ENCODE results near the gene CHD1. TPM values are rescaled to one million over a fixed set of nuclear protein-coding genes. Genes with fewer than 3 reads are reported as not detected.

The CHD1 gene
- total and polyA plus RNA-seq, 2 donors (not counting 1 experiment from before 2014, with no cell fraction given): 18.2 to 48.4 TPM

DNA sequence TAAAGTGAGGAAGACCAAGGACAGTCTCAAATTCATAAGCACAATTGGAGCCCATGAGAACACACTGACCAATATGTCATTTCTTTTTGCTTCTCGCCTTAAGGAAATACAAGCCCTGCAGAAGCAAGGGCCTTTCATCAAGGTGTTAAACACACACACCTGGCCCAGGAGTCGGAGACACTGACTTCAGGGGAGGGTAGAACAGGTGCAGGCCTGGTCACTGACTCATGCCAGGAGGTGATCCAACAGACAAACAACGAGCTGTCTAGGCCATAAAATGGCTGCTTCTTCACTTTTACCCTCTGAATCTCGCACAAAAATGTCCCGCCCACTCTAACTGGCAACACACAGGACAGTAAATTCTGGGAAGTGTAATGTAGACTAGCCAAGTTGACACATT lies 92.6 kb downstream of the CHD1 start:
- Histone ChIP-seq H3K79me2 (ENCODE audit: control insufficient read depth, insufficient read depth, low read length) (no peaks in the 10 kb centered on the region), H3K27ac (ENCODE audit: insufficient read depth, low read length) (no peak overlapping the region), H4K20me1 (ENCODE audit: control insufficient read depth, extremely low read depth, insufficient read depth, low read length) (no peaks in the 10 kb centered on the region), H3K9ac (ENCODE audit: insufficient read depth, low read length) (no peak overlapping the region), H3K4me2 (ENCODE audit: extremely low read depth, insufficient read depth, low read length) (no peak overlapping the region), H3K27me3 (ENCODE audit: control insufficient read depth, insufficient read depth, low read length) (no peaks in the 10 kb centered on the region), H3K4me3 (replicated peaks in 1 of 4; ENCODE audit: control extremely low read depth in 1 of 4, insufficient read depth in 1 of 4, low read depth in 3 of 4, low read length in 4 of 4) (no peak overlapping the region), H3K36me3 (ENCODE audit: control insufficient read depth, insufficient read depth, low read length) (no peaks in the 10 kb centered on the region), H3K4me1 (ENCODE audit: control insufficient read depth, extremely low read depth, insufficient read depth, low read length) (no peaks in the 10 kb centered on the region), H2AFZ (ENCODE audit: low read length) (no peak overlapping the region), H3K9me3 (ENCODE audit: control insufficient read depth, insufficient read depth, low read depth, low read length) (no peaks in the 10 kb centered on the region)
- DNase-seq (ENCODE audit: low read depth in 2 of 2): no peak
- TF ChIP-seq EZH2 (IDR thresholded peaks at IDR 0.05; ENCODE audit: low read length, missing control alignments): no peak
- TF ChIP-seq, protein P1, sequence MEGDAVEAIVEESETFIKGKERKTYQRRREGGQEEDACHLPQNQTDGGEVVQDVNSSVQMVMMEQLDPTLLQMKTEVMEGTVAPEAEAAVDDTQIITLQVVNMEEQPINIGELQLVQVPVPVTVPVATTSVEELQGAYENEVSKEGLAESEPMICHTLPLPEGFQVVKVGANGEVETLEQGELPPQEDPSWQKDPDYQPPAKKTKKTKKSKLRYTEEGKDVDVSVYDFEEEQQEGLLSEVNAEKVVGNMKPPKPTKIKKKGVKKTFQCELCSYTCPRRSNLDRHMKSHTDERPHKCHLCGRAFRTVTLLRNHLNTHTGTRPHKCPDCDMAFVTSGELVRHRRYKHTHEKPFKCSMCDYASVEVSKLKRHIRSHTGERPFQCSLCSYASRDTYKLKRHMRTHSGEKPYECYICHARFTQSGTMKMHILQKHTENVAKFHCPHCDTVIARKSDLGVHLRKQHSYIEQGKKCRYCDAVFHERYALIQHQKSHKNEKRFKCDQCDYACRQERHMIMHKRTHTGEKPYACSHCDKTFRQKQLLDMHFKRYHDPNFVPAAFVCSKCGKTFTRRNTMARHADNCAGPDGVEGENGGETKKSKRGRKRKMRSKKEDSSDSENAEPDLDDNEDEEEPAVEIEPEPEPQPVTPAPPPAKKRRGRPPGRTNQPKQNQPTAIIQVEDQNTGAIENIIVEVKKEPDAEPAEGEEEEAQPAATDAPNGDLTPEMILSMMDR (conservative IDR thresholded peaks at IDR 0.05 in 1 of 2, IDR thresholded peaks at IDR 0.05 in 1 of 2; ENCODE audit: low read depth in 1 of 2, low read length in 2 of 2): no peak

DNA sequence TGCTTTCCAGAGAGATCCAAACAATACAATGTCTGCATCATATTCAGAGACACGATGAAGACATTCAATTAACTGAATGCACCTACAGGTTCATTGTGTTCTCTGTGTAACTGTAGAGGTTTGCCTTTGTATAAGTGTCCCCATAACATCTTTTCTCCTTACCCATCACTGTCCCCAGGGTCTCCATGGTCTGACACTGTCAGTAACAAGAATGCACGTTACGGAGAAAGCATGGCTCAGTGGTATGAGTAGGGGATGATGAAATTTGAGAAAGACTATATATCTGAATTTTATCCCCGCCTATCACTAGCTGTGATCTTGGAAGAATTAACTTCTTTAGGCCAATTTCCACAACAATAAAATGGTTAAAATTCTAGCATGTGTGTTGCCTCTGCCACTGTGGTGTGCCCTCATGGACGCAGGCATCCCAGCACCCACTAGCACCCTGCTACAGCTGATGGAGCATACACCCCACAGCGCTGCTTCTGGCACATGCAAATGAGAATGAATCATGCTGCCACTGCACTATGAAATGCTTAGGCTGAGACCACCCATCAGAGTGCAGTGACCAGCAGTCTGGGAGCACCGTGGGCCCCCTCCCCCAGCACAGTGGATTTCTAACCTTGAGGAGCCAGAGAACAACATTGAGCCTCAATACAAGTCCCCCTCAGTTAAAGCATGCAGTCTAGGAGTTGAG lies 101.1 kb downstream of the CHD1 start:
- no peaks in the 10 kb centered on the region for H3K27me3 ChIP-seq (ENCODE audit: control insufficient read depth, insufficient read depth, low read length)
- TF ChIP-seq EZH2 (IDR thresholded peaks at IDR 0.05; ENCODE audit: low read length, missing control alignments): no peak
- TF ChIP-seq, protein P1 (conservative IDR thresholded peaks at IDR 0.05 in 1 of 2, IDR thresholded peaks at IDR 0.05 in 1 of 2; ENCODE audit: low read depth in 1 of 2, low read length in 2 of 2): no peak
- H3K9ac ChIP-seq (ENCODE audit: insufficient read depth, low read length): no peak overlapping the region
- no peaks in the 10 kb centered on the region for H3K9me3 ChIP-seq (ENCODE audit: control insufficient read depth, insufficient read depth, low read depth, low read length)
- no peak overlapping the region for H3K4me2 ChIP-seq (ENCODE audit: extremely low read depth, insufficient read depth, low read length)
- H4K20me1 ChIP-seq (ENCODE audit: control insufficient read depth, extremely low read depth, insufficient read depth, low read length): no peaks in the 10 kb centered on the region
- H3K27ac ChIP-seq (ENCODE audit: insufficient read depth, low read length): no peak overlapping the region
- H3K36me3 ChIP-seq (ENCODE audit: control insufficient read depth, insufficient read depth, low read length): no peaks in the 10 kb centered on the region
- no peaks in the 10 kb centered on the region for H3K4me1 ChIP-seq (ENCODE audit: control insufficient read depth, extremely low read depth, insufficient read depth, low read length)
- H3K4me3 ChIP-seq (replicated peaks in 1 of 4; ENCODE audit: control extremely low read depth in 1 of 4, insufficient read depth in 1 of 4, low read depth in 3 of 4, low read length in 4 of 4): no peak overlapping the region
- no peaks in the 10 kb centered on the region for H3K79me2 ChIP-seq (ENCODE audit: control insufficient read depth, insufficient read depth, low read length)
- DNase-seq (ENCODE audit: low read depth in 2 of 2): no peak
- no peak overlapping the region for H2AFZ ChIP-seq (ENCODE audit: low read length)

DNA sequence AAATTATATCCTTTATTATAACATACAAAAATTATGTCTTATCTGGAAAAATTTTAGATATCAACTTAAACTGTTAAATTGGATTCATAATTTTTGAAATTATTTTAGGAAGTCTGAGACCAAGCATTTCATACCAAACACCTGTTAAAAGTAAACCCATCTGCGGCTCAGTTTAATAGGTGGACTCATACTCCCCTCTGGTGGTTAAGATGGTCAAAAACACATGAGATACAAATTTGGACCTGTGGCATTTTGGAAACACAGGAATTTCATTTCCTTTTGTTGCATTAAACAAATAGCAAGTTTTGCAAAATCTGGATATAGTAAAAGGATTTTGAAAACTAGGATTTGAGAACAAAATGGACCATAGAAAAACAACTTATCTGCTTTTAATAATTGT lies 101.6 kb downstream of the CHD1 start:
- Histone ChIP-seq H4K20me1 (ENCODE audit: control insufficient read depth, extremely low read depth, insufficient read depth, low read length) (no peaks in the 10 kb centered on the region), H3K4me1 (ENCODE audit: control insufficient read depth, extremely low read depth, insufficient read depth, low read length) (no peaks in the 10 kb centered on the region), H2AFZ (ENCODE audit: low read length) (no peak overlapping the region), H3K9ac (ENCODE audit: insufficient read depth, low read length) (no peak overlapping the region), H3K27me3 (ENCODE audit: control insufficient read depth, insufficient read depth, low read length) (no peaks in the 10 kb centered on the region), H3K4me2 (ENCODE audit: extremely low read depth, insufficient read depth, low read length) (no peak overlapping the region), H3K27ac (ENCODE audit: insufficient read depth, low read length) (no peak overlapping the region), H3K4me3 (replicated peaks in 1 of 4; ENCODE audit: control extremely low read depth in 1 of 4, insufficient read depth in 1 of 4, low read depth in 3 of 4, low read length in 4 of 4) (no peak overlapping the region), H3K9me3 (ENCODE audit: control insufficient read depth, insufficient read depth, low read depth, low read length) (no peaks in the 10 kb centered on the region), H3K79me2 (ENCODE audit: control insufficient read depth, insufficient read depth, low read length) (no peaks in the 10 kb centered on the region), H3K36me3 (ENCODE audit: control insufficient read depth, insufficient read depth, low read length) (no peaks in the 10 kb centered on the region)
- no peak for TF ChIP-seq EZH2 (IDR thresholded peaks at IDR 0.05; ENCODE audit: low read length, missing control alignments)
- TF ChIP-seq, protein P1 (conservative IDR thresholded peaks at IDR 0.05 in 1 of 2, IDR thresholded peaks at IDR 0.05 in 1 of 2; ENCODE audit: low read depth in 1 of 2, low read length in 2 of 2): peak; percentile 47 to 48
- DNase-seq (ENCODE audit: low read depth in 2 of 2): peak; percentile 42 to 71
